HEK293T (cell line): Measurements from ENCODE around the gene ALK.

Experiments
- CTCF ChIA-PET: fragments of 350-600 bp; formaldehyde crosslinking; extraction: SDS; loops from one replicate; lab custom pipeline; 2021; ENCODE audit warnings: antibody characterized with exemption, inconsistent platforms; lab: Yijun Ruan, JAX
- POLR2A ChIA-PET: fragments of 350-600 bp; formaldehyde crosslinking; extraction: SDS; loops from one replicate; lab custom pipeline; 2020; ENCODE audit warnings: antibody characterized with exemption, inconsistent platforms; lab: Yijun Ruan, JAX
- DNase-seq: peaks from one replicate; pipeline ENCODE4 v3.0.0; 2012; ENCODE audit warnings: mixed read lengths; ENCODE audit errors: extremely low spot score
- ARNT ChIP-seq: fragments of 450-650 bp; IDR thresholded peaks from 2 replicates; pipeline ENCODE4 v1.6.1; 2017; ENCODE audit warnings: mild to moderate bottlenecking
- BHLHE40 ChIP-seq: fragments of 450-650 bp; IDR thresholded peaks from 2 replicates; pipeline ENCODE4 v1.6.1; 2016; ENCODE audit warnings: mild to moderate bottlenecking, moderate library complexity, borderline replicate concordance
- CTBP1 ChIP-seq: fragments of 450-650 bp; IDR thresholded peaks from 2 replicates; pipeline ENCODE4 v1.6.1; 2016; ENCODE audit warnings: borderline replicate concordance
- ELF4 ChIP-seq: fragments of 450-650 bp; IDR thresholded peaks from 2 replicates; pipeline ENCODE4 v1.6.1; 2017; ENCODE audit warnings: antibody characterized with exemption
- FOXA1 ChIP-seq: fragments of 450-650 bp; IDR thresholded peaks from 2 replicates; pipeline ENCODE4 v1.6.1; 2016; ENCODE audit warnings: mild to moderate bottlenecking
- FOXK2 ChIP-seq: fragments of 450-650 bp; IDR thresholded peaks from 2 replicates; pipeline ENCODE4 v1.6.1; 2016; ENCODE audit warnings: mild to moderate bottlenecking
- FOXM1 ChIP-seq: fragments of 450-650 bp; IDR thresholded peaks from 2 replicates; pipeline ENCODE4 v1.6.1; 2017; ENCODE audit warnings: mild to moderate bottlenecking, borderline replicate concordance
- HDGF ChIP-seq: fragments of 450-650 bp; IDR thresholded peaks from 2 replicates; pipeline ENCODE4 v1.6.1; 2017; ENCODE audit warnings: antibody characterized with exemption, borderline replicate concordance
- L3MBTL2 ChIP-seq: fragments of 450-650 bp; conservative IDR thresholded peaks from 2 replicates; pipeline ENCODE4 v1.6.1; 2016; ENCODE audit warnings: mild to moderate bottlenecking
- LEF1 ChIP-seq: fragments of 450-650 bp; IDR thresholded peaks from 2 replicates; pipeline ENCODE4 v1.6.1; 2017; ENCODE audit warnings: mild to moderate bottlenecking, borderline replicate concordance
- NFRKB ChIP-seq: fragments of 450-650 bp; IDR thresholded peaks from 2 replicates; pipeline ENCODE4 v1.6.1; 2016; ENCODE audit warnings: mild to moderate bottlenecking, moderate library complexity
- SP1 ChIP-seq: fragments of 450-650 bp; IDR thresholded peaks from 2 replicates; pipeline ENCODE4 v1.6.1; 2017
- SUZ12 ChIP-seq: fragments of 450-650 bp; IDR thresholded peaks from 2 replicates; pipeline ENCODE4 v1.6.1; 2016; ENCODE audit warnings: mild to moderate bottlenecking
- TARDBP ChIP-seq: fragments of 450-650 bp; IDR thresholded peaks from 2 replicates; pipeline ENCODE4 v1.6.1; 2016
- ZNF384 ChIP-seq: fragments of 450-650 bp; IDR thresholded peaks from 2 replicates; pipeline ENCODE4 v1.6.1; 2016
- TF ChIP-seq, protein P1 (sequence below): fragments of 450-650 bp; IDR thresholded peaks from 2 replicates; pipeline ENCODE4 v1.6.1; 2016

ALK gene

DNA sequence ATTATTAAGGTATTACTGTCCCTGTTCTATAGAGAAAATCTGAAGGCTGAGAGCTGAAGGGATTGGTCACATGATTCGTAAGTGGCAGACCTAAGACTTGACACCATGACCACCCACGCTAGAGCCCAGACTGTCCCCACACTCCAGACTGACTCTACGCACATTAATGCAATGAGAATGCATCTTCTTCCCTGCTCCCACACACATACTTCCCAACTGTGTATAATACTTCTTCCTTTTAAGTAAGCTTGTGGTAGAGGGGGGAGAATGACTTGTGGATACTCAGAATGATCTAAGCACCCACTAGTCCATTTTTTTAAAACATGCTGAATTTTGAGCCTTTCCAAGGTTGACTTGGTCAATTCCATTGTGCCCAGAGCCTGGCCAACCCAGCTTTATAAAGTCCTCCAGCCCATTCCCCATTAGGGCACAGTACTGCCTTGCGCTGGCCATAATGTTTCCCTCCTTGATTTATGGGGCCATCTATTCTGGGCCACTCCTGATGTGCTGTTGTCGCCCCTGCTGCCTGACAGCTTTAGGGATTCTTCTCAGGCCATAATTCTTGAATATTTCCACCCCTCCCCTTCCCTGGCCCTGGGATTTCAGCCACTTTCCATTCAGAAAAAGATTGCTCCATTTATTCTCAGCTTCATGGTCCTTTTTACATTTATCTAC, 28.7 kb downstream of the ALK start:
- DNase-seq, result no peak
- TF ChIP-seq SP1 (no peak), ELF4 (no peak), SUZ12 (no peak), FOXK2 (no peak), ZNF384 (no peak), NFRKB (no peak), HDGF (no peak), FOXA1 (no peak), TARDBP (no peak), BHLHE40 (no peak), L3MBTL2 (no peak), LEF1 (no peak), FOXM1 (no peak), CTBP1 (no peak), ARNT (no peak)
- TF ChIP-seq, protein P1, sequence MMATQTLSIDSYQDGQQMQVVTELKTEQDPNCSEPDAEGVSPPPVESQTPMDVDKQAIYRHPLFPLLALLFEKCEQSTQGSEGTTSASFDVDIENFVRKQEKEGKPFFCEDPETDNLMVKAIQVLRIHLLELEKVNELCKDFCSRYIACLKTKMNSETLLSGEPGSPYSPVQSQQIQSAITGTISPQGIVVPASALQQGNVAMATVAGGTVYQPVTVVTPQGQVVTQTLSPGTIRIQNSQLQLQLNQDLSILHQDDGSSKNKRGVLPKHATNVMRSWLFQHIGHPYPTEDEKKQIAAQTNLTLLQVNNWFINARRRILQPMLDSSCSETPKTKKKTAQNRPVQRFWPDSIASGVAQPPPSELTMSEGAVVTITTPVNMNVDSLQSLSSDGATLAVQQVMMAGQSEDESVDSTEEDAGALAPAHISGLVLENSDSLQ, result no peak
- ChIA-PET POLR2A (no interaction called here), CTCF (no interaction called here)

DNA sequence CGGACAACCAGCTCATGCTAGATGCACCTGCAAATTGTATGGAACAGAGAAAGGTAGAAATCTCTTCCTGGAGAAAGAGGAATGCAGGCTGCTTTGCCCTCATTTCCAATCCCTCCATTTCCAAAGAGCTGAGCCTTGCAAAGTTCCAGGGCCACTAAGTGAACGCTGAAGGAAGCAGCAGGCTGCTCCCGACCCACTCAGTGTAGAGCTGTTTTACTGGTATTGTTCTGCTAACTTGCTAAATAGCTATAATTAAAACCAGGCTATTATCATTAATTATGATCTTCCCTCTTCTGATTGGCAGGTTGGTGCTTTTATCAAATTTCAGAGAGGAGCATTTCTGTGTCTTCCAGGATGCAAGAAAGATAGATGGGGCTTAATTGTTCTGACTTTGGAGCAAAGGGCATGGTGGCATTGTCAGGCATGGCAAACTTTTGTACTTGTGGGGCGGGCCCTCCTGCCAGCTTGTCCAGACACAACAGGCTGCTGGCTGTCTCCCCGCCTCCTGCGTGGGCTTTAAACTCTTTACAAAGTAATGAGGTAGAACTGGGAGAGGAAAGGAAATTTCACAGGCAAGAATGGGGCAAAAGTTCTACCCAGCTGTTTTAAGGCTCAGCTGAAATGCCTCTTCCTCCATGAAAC, 40.2 kb downstream of the ALK start:
- POLR2A ChIA-PET, result no interaction called here
- DNase-seq, result no peak
- no peak for TF ChIP-seq ELF4
- TF ChIP-seq L3MBTL2, result no peak
- no peak for TF ChIP-seq TARDBP
- no peak for TF ChIP-seq CTBP1
- no peak for TF ChIP-seq SP1
- no peak for TF ChIP-seq LEF1
- TF ChIP-seq FOXA1, result no peak
- no peak for TF ChIP-seq BHLHE40
- TF ChIP-seq ARNT, result no peak
- no peak for TF ChIP-seq FOXM1
- TF ChIP-seq, protein P1, result no peak
- no peak for TF ChIP-seq NFRKB
- TF ChIP-seq FOXK2, result no peak
- TF ChIP-seq ZNF384, result no peak
- TF ChIP-seq SUZ12, result no peak
- TF ChIP-seq HDGF, result no peak
- CTCF ChIA-PET, result no interaction called here

DNA sequence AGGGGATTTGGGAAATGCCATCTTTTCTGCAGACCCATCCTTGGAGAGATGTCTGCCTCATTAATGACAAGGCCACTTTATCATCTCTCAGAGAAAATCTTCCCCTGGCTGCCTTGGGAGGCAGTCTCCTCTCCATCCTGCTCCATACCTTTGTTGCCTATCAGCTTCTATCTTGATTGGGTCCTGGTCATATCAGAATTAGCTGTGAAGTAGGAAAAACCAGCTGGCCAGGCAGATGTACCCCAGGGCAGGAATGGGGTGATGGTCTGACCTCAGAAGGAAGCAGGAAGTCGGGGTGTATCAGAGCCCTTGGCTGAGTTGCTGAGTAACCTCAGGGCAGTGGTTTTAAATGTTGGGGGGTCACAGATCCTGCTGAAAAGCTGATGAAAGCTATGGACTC, 41.3 kb downstream of the ALK start:
- POLR2A ChIA-PET, result no interaction called here
- CTCF ChIA-PET, result no interaction called here
- no peak for TF ChIP-seq HDGF
- TF ChIP-seq SP1, result no peak
- no peak for TF ChIP-seq LEF1
- no peak for DNase-seq

DNA sequence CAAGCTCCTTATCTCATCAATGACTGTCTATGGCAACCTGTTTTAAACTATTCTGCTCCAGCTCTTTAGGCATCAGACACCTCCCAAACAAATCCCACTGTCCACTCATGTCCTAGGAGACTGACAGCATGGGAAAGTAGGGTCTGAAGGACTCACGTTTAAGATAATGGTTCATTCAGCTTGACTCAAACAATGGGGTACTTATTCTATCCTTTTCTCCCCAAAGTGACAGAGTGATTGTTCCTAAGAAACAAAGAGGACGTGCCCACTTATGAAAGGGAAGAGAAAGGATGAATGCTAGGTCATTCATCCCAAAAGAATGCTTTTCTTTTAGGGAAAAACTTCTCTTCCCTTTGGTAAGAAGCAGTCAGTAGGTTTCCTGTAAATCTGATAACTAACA, 41.9 kb downstream of the ALK start:
- ChIA-PET POLR2A (no interaction called here), CTCF (interaction anchor here (0.5 kb wide), 1 partner anchor 44 kb away, joined by 6 read pairs; no protein-coding TSS in a partner anchor)
- TF ChIP-seq SP1, result no peak
- no peak for DNase-seq

DNA sequence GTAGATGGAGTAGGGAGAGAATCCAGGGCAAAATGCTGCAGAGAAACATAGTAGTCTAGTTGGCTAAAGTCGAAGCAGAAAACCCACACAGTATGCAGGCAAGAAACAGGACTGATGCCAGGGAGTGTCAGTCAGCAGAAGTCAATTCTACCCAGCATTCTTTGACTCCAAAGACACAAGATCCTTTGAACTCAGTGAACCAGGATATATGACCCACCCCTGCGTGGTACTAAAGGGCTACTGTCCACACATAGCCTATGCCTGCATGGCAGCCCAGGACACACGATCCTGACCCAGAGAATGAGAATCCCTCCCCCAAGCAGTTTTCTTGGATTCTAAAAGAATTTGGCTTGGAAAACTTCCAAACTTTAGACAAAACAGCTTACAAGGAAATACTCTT, 42.5 kb downstream of the ALK start:
- DNase-seq, result no peak
- CTCF ChIA-PET, result interaction anchor here (0.5 kb wide), 1 partner anchor 44 kb away, joined by 6 read pairs; no protein-coding TSS in a partner anchor
- POLR2A ChIA-PET, result no interaction called here
- no peak for TF ChIP-seq HDGF
- no peak for TF ChIP-seq FOXM1
- TF ChIP-seq BHLHE40, result no peak
- TF ChIP-seq CTBP1, result no peak
- no peak for TF ChIP-seq FOXK2
- no peak for TF ChIP-seq TARDBP
- TF ChIP-seq SP1, result no peak
- no peak for TF ChIP-seq ZNF384
- TF ChIP-seq ARNT, result no peak
- no peak for TF ChIP-seq FOXA1
- no peak for TF ChIP-seq L3MBTL2
- TF ChIP-seq, protein P1, result no peak
- no peak for TF ChIP-seq ELF4
- no peak for TF ChIP-seq LEF1
- no peak for TF ChIP-seq SUZ12
- TF ChIP-seq NFRKB, result no peak

DNA sequence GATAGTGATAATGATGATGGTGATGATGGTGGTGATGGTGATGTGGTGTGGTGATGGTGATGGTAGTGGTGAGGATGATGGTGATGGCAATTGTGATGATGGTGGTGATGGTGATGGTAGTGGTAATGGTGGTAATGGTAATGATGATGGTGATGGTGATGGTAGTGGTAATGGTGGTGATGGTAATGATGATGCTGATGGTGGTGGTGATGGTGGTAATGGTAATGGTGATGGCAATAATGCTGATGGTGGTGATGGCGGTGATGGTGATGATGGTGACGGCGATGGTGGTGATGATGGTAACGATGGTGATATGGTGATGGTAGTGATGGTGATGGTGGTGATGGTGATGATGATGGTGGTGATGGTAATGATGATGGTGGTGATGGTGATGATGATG, 45.0 kb downstream of the ALK start:
- ChIA-PET CTCF (no interaction called here), POLR2A (no interaction called here)
- no peak for DNase-seq
- TF ChIP-seq LEF1, result no peak
- 0 out of 2 replicates have a peak, but pooled peaks have one; percentile 6 for TF ChIP-seq TARDBP
